ENCODE measurements around the gene AASDH. TPM values are rescaled to one million over a fixed set of nuclear protein-coding genes. Genes with fewer than 3 reads are reported as not detected.

The AASDH gene
- 4.8 TPM in 2 replicates for total RNA-seq (2014; rRNA removed; shearing (Covaris generic); ENCODE audit: low replicate concordance)

GRCh38 chr4:56387023-56388001 lies at the start of gene AASDH:
AASDH (minus strand) TSS chr4:56387491; CDS start chr4:56384299, 3,192 bp downstream.
- DNase-seq = peak; percentile 88
- Histone ChIP-seq H3K4me3 (peak within 1 kb of the TSS; percentile 91), H3K9me3 (no peaks in the 10 kb centered on the region), H3K27me3 (no peaks in the 10 kb centered on the region), H3K36me3 (no peaks in the 10 kb centered on the region)

GRCh38 chr4:56435140-56435926 lies 48.0 kb upstream of the AASDH start, which contains the start of gene PPAT:
PPAT (minus strand) TSS chr4:56435615; CDS start chr4:56435477, 138 bp downstream.
- H3K27me3 ChIP-seq = no peaks in the 10 kb centered on the region
- peak; percentile 95 for DNase-seq

GRCh38 chr4:56434599-56435139 lies 47.4 kb upstream of the AASDH start:
- no peaks in the 10 kb centered on the region for H3K27me3 ChIP-seq
- H3K4me3 ChIP-seq = peak overlapping the region; percentile 90
- H3K9me3 ChIP-seq = no peaks in the 10 kb centered on the region
- H3K36me3 ChIP-seq = peaks cover 5% of the 10 kb centered on the region; the same call in 1 of the 2 replicates
- DNase-seq = peak; percentile 71

More at GRCh38 chr4:56435140-56435926, 48.0 kb upstream of the AASDH start, which contains the start of gene PPAT:
- Histone ChIP-seq H3K9me3 (no peaks in the 10 kb centered on the region), H3K4me3 (peak within 1 kb of the TSS; percentile 90), H3K36me3 (peaks cover 9% of the 10 kb centered on the region)

- Histone ChIP-seq H3K36me3 (peaks cover 2% of the 10 kb centered on the region; the same call in 1 of the 2 replicates), H3K4me3 (peak overlapping the region; percentile 90), H3K9me3 (no peaks in the 10 kb centered on the region), H3K27me3 (no peaks in the 10 kb centered on the region)
- no peak for DNase-seq
Observed at GRCh38 chr4:56433280-56433679, 46.0 kb upstream of the AASDH start.

- no peak for DNase-seq
- Histone ChIP-seq H3K36me3 (no peaks in the 10 kb centered on the region), H3K27me3 (no peaks in the 10 kb centered on the region), H3K9me3 (no peaks in the 10 kb centered on the region), H3K4me3 (no peak overlapping the region)
Observed at GRCh38 chr4:56430203-56430602, 42.9 kb upstream of the AASDH start.

- Histone ChIP-seq H3K9me3 (no peaks in the 10 kb centered on the region), H3K27me3 (no peaks in the 10 kb centered on the region), H3K4me3 (no peak overlapping the region), H3K36me3 (no peaks in the 10 kb centered on the region; the same call in 1 of the 2 replicates)
- no peak for DNase-seq
Observed at GRCh38 chr4:56427179-56427578, 39.9 kb upstream of the AASDH start.

GRCh38 chr4:56426273-56426672 lies 39.0 kb upstream of the AASDH start:
- Histone ChIP-seq H3K4me3 (no peak overlapping the region), H3K9me3 (no peaks in the 10 kb centered on the region), H3K36me3 (no peaks in the 10 kb centered on the region; the same call in 1 of the 2 replicates), H3K27me3 (no peaks in the 10 kb centered on the region)
- no peak for DNase-seq

GRCh38 chr4:56425518-56425917 lies 38.2 kb upstream of the AASDH start:
- Histone ChIP-seq H3K9me3 (no peaks in the 10 kb centered on the region), H3K4me3 (no peak overlapping the region), H3K27me3 (no peaks in the 10 kb centered on the region), H3K36me3 (peaks cover 3% of the 10 kb centered on the region)
- DNase-seq = no peak

- H3K27me3 ChIP-seq = no peaks in the 10 kb centered on the region
- H3K9me3 ChIP-seq = no peaks in the 10 kb centered on the region
- DNase-seq = no peak
- H3K36me3 ChIP-seq = peaks cover 3% of the 10 kb centered on the region
- no peak overlapping the region for H3K4me3 ChIP-seq
Observed at GRCh38 chr4:56424697-56425514, 37.6 kb upstream of the AASDH start.

GRCh38 chr4:56424176-56424575 lies 36.9 kb upstream of the AASDH start:
- peaks cover 3% of the 10 kb centered on the region for H3K36me3 ChIP-seq
- DNase-seq = no peak
- H3K4me3 ChIP-seq = no peak overlapping the region
- H3K9me3 ChIP-seq = no peaks in the 10 kb centered on the region
- no peaks in the 10 kb centered on the region for H3K27me3 ChIP-seq

GRCh38 chr4:56417396-56417795 lies 30.1 kb upstream of the AASDH start:
- DNase-seq = no peak
- Histone ChIP-seq H3K9me3 (no peaks in the 10 kb centered on the region), H3K36me3 (peaks cover 3% of the 10 kb centered on the region; the same call in 1 of the 2 replicates), H3K4me3 (no peak overlapping the region), H3K27me3 (no peaks in the 10 kb centered on the region)

- Histone ChIP-seq H3K36me3 (peaks cover 3% of the 10 kb centered on the region; the same call in 1 of the 2 replicates), H3K9me3 (no peaks in the 10 kb centered on the region), H3K27me3 (no peaks in the 10 kb centered on the region), H3K4me3 (no peak overlapping the region)
- no peak for DNase-seq
Observed at GRCh38 chr4:56416349-56416748, 29.1 kb upstream of the AASDH start.

- DNase-seq = no peak
- peak overlapping the region; percentile 31 for H3K4me3 ChIP-seq
- no peaks in the 10 kb centered on the region for H3K27me3 ChIP-seq
- H3K36me3 ChIP-seq = no peaks in the 10 kb centered on the region; the same call in 1 of the 2 replicates
- no peaks in the 10 kb centered on the region for H3K9me3 ChIP-seq
Observed at GRCh38 chr4:56414135-56414670, 26.9 kb upstream of the AASDH start.

GRCh38 chr4:56410247-56411062 lies 23.2 kb upstream of the AASDH start:
- peaks cover 16% of the 10 kb centered on the region for H3K36me3 ChIP-seq
- no peaks in the 10 kb centered on the region for H3K9me3 ChIP-seq
- H3K4me3 ChIP-seq = no peak overlapping the region
- no peaks in the 10 kb centered on the region for H3K27me3 ChIP-seq
- peak; percentile 50 for DNase-seq
